ENCODE data around the gene DSTN.

DSTN gene

DNA sequence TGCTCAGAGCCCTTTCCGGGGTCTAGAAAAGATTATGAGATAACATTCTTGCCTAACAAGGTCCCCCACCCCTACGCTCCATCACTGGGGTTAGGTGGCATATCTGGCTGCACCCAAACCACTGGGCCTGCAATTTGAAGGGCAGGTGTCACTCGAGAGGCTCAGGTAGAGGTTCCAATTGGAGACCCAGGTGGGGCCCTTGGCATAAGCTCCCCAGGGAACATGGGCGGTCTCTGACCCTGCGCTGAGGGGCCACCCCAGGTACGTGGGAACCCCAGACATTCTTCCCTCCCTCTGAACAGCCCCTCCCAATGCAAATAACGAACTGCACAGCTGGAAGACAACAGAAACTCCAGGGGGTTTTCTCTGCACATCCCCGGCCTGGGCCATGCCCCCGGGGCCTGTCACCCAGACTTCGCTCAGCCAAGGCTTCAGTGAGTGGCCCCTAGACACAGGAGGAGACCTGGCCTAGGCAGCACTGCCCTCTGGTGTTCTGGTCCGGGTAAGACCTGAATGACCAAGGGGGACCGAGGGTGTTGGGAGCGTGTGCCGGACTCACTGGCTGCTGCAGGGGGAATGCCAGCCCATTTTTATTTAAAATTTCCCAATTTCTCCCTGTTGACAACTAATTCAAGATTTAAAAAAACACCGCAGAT is 47.5 kb downstream of the DSTN start:
- Histone ChIP-seq H3K4me3 (ENCODE audit: low read length) (no peak overlapping the region), H3K9me3 (ENCODE audit: control insufficient read depth, low read length) (no peaks in the 10 kb centered on the region), H3K9ac (ENCODE audit: low read length) (no peak overlapping the region), H3K27me3 (ENCODE audit: control insufficient read depth, insufficient read depth, low read length) (no peaks in the 10 kb centered on the region), H3K4me1 (ENCODE audit: control insufficient read depth, insufficient read depth, low read length) (peaks cover 61% of the 10 kb centered on the region), H3K36me3 (ENCODE audit: control insufficient read depth, insufficient read depth, low read length) (peaks cover 32% of the 10 kb centered on the region)

DNA sequence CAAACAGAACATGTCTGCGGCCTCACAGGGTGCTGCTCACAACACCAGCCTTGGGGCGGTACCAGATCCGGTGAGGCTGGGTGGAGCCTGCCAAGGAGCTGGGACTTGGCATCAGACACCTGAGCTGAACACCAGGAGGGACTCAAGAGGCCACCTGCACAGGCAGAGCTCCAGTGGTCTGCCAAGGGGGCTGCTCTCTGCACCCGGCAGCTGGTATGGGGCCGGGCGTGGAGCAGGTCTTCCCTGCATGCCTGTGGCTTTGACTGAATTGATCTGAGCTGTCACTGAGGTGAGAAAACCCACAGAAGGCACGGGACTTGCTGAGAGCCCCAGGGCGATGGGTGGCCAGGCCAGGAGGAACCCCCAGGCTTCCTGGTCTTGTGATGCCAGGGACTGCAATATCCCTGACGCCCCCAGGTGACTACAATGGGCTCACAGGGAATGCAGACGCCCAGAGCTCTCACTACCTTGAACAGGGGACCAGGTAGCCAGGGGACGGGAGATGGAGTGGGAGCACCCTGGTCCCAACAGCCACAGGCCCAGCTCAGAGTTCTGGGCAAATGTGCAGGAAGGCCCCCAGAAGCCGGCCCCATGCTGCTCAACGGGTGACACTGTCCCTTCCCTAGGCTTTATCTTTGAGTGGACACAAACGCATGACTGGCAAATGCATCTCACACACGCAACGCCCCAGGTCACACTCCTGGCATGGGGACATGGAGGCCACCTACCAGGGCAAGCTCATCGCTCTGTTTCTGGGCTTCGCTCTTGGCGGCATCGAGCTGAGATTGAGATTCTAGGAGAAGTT is 48.2 kb downstream of the DSTN start:
- no peak overlapping the region for H3K4me3 ChIP-seq (ENCODE audit: low read length)
- no peaks in the 10 kb centered on the region for H3K27me3 ChIP-seq (ENCODE audit: control insufficient read depth, insufficient read depth, low read length)
- peaks cover 40% of the 10 kb centered on the region for H3K36me3 ChIP-seq (ENCODE audit: control insufficient read depth, insufficient read depth, low read length)

DNA sequence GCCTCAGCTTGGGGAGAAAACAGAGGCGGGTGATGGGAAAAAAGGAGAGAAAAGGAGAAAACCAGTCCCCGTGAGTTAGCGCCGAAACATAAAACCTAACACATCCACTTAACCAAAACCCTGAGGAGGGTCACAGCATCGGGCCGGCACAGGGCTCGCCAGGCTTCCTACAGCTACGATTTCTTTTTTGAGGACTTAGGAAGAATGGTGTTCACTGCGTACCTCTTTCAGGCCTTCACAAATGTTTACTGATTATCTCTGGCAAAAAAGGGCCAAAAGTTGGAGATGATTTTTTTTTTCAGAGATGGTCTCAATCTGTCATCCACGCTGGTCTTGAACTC is 48.8 kb downstream of the DSTN start:
- no peak overlapping the region for H3K4me3 ChIP-seq (ENCODE audit: low read length)
- no peak overlapping the region for H3K9ac ChIP-seq (ENCODE audit: low read length)
- H3K9me3 ChIP-seq (ENCODE audit: control insufficient read depth, low read length), result no peaks in the 10 kb centered on the region
- H3K4me1 ChIP-seq (ENCODE audit: control insufficient read depth, insufficient read depth, low read length), result peaks cover 49% of the 10 kb centered on the region
- no peaks in the 10 kb centered on the region for H3K27me3 ChIP-seq (ENCODE audit: control insufficient read depth, insufficient read depth, low read length)
- peaks cover 43% of the 10 kb centered on the region for H3K36me3 ChIP-seq (ENCODE audit: control insufficient read depth, insufficient read depth, low read length)

More for the DNA sequence above, 48.2 kb downstream of the DSTN start:
- Histone ChIP-seq H3K9me3 (ENCODE audit: control insufficient read depth, low read length) (no peaks in the 10 kb centered on the region), H3K9ac (ENCODE audit: low read length) (no peak overlapping the region), H3K4me1 (ENCODE audit: control insufficient read depth, insufficient read depth, low read length) (peaks cover 54% of the 10 kb centered on the region)

DNA sequence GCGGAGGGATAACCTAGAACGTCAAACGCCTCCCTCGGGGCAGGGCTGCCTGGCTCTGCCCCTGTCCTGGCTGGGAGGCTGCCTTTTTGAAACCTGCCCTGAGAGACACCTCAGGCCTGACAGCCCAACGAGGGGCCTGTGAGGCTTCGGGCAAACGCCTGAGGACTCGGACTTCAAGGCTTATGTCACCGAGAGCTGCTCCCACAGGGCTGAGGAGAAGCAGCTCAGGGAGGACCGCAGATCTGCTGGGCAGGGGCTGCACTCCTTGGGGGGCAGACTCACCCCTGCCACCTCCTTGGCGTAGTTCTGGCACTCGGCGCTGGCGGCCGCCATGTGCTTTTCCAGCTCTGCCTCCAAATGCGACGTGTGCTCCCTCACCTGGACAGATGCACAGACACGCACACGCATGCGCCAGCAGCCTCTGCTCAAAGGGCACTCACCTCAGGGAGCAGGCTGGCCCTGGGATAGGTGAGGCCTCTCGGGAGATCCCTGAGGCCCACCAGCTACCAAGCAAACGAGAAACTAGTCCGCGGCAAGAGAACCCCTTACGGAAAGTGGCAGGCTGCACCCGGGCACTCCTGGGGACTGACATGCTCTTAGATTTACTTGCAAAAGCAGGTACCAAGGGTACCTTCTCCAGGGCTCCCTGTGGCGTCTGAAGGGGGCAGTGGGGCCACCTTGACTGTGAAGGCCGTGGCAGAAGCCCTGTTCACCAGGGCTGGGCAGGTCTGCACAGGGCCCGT is 49.6 kb downstream of the DSTN start:
- Histone ChIP-seq H3K4me1 (ENCODE audit: control insufficient read depth, insufficient read depth, low read length) (peaks cover 42% of the 10 kb centered on the region), H3K27me3 (ENCODE audit: control insufficient read depth, insufficient read depth, low read length) (no peaks in the 10 kb centered on the region)

DNA sequence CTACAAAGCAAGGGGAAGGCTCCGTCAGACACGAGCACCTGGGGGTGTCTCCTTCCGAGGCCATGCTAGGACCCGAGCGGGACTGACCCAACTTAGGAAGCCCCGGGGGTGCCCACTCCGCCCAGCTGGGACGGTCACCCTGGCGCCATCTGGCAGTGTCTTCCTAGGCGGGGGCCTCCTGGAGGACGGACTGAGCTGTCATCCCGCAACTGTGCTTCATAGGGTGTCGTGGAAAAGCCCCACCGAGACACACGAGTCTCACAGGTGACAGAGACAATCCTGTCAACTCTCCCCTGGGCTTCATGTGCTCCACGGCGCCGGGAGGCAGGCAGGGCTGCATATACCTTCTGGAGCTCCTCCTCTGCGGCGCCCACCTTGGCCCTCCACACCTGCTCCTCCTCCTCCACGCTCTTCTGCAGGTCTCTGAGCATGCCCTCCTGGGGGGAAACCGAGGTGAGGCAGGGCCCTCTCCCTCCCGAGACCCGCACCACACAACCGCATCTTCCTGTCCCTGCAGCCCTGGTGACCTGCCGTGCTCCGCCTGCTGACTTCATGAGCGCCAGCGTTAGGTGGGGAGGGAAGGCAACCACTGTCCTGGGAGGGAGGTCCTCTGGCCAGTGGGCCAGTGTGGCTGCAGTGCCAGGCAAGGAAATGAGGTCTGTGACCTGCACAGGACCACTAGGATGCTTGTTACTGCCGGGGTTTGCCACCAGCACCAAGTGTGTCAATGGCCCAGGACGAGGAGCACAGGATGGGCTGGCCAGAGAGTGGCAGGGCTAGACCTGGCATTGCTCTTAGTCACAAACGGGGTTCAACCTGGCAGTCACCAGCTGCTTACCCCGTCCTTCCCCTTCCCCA is 50.7 kb downstream of the DSTN start:
- Histone ChIP-seq H3K27me3 (ENCODE audit: control insufficient read depth, insufficient read depth, low read length) (no peaks in the 10 kb centered on the region), H3K9me3 (ENCODE audit: control insufficient read depth, low read length) (no peaks in the 10 kb centered on the region), H3K4me1 (ENCODE audit: control insufficient read depth, insufficient read depth, low read length) (peaks cover 42% of the 10 kb centered on the region), H3K4me3 (ENCODE audit: low read length) (no peak overlapping the region), H3K36me3 (ENCODE audit: control insufficient read depth, insufficient read depth, low read length) (peaks cover 59% of the 10 kb centered on the region), H3K9ac (ENCODE audit: low read length) (no peak overlapping the region)

More for the DNA sequence above, 49.6 kb downstream of the DSTN start:
- Histone ChIP-seq H3K9ac (ENCODE audit: low read length) (no peak overlapping the region), H3K4me3 (ENCODE audit: low read length) (no peak overlapping the region), H3K9me3 (ENCODE audit: control insufficient read depth, low read length) (no peaks in the 10 kb centered on the region), H3K36me3 (ENCODE audit: control insufficient read depth, insufficient read depth, low read length) (peaks cover 52% of the 10 kb centered on the region)

DNA sequence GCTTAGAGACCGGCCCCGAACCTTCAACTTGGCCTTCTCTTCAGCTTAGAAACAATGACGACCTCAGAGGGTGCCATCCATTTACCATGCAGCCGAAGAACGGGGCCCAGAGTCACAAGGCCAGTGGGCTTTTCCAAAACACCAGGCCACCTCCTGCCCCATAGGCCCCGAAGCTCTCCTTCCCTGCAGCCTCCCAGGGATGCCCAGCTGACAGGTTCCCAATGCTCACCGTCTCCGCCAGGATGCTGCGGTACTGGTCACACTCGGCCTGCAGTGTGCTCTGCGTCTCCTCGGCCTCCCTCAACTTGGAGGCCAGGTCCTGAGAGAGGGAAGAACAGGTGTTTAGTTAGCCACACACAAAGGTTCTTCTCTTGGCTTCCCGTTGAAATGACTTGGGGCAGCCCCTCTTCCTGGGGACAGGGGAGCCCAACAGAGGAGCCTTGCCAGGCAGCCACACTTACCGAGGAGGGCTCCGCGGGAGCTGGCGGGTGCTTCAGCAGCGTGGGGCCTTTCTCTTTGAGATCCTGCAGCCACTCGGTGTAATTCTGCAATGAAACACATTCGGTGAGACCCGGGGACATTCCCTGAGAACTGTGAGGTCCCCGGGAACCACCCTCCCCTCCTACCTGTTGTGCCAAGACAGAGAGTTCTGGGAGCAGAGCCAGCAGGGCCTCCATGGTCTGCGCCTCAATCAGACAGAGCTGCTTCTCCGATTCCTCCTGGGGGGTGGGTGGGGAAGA is 51.5 kb downstream of the DSTN start:
- Histone ChIP-seq H3K9ac (ENCODE audit: low read length) (no peak overlapping the region), H3K4me1 (ENCODE audit: control insufficient read depth, insufficient read depth, low read length) (peaks cover 42% of the 10 kb centered on the region), H3K36me3 (ENCODE audit: control insufficient read depth, insufficient read depth, low read length) (peaks cover 54% of the 10 kb centered on the region), H3K4me3 (ENCODE audit: low read length) (no peak overlapping the region), H3K27me3 (ENCODE audit: control insufficient read depth, insufficient read depth, low read length) (no peaks in the 10 kb centered on the region), H3K9me3 (ENCODE audit: control insufficient read depth, low read length) (no peaks in the 10 kb centered on the region)

DNA sequence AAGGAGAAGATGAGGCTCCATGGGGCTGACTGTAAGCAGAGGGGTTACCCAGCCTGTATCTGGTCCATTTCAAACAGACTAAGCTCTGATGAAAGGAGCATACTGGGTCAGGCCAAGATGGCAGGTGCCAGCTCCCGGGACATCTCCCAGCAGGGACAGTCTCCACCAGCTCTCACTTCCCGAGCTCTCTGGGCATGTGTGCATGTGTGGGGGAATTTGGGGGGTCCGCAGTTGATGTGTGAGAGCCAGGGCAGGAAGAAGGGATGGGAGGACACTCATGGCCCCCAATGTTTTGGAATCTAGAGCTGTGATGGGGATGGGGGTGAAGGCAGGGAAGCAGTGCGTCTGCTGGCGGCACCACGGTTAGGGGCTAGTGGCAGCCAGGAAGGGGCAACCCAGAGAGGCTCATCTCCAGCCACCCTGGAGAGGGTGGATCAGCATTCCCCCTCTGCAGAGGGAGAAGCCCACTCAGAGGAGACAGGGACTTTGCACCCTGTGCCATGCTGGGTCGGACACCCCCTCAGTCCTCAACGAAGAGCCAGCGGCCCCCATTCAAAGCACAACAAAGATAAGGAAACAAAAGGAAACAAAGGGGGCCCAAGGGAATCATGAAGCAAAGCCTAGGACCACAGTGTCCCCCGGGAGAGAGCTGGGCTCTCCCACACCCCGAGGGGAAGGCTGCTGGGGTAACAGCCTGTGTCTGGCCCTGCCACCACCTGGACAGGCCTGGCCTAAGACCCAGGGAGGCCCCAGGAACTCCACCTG is 52.4 kb downstream of the DSTN start:
- Histone ChIP-seq H3K4me3 (ENCODE audit: low read length) (no peak overlapping the region), H3K9ac (ENCODE audit: low read length) (no peak overlapping the region), H3K4me1 (ENCODE audit: control insufficient read depth, insufficient read depth, low read length) (peaks cover 41% of the 10 kb centered on the region), H3K9me3 (ENCODE audit: control insufficient read depth, low read length) (no peaks in the 10 kb centered on the region), H3K36me3 (ENCODE audit: control insufficient read depth, insufficient read depth, low read length) (peaks cover 48% of the 10 kb centered on the region), H3K27me3 (ENCODE audit: control insufficient read depth, insufficient read depth, low read length) (no peaks in the 10 kb centered on the region)

DNA sequence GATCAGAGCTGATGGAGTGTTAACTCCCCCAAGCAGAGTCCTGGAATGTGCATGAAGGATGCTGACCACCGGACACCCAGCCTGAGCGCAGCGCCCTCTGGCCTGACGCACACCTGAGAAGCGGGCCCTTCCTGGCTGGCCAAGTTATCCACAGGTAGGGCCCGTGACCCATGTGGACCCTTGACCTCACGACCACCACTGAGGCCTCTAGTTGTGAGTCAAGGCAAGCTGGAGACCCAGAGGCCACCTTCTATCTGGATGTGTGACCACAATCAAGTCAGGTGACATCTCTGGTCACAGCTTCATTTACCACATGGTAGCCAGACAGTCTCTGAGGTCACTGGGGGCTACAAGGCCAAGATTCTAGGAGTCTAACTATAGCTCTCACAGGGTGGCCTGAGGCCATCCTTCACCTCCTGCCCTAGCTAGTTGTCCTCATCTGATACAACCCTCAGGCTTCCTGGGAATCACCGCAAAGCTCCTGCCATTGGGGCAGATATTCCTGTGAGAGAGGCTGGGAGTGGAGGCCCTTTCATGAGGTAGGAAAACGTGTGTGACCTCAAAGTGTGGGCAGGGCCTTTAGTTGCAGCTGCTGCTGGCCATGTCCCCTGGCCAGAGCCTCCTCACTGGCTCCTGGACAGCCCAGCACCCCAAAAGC is 53.1 kb downstream of the DSTN start:
- H3K36me3 ChIP-seq (ENCODE audit: control insufficient read depth, insufficient read depth, low read length), result peaks cover 51% of the 10 kb centered on the region

DNA sequence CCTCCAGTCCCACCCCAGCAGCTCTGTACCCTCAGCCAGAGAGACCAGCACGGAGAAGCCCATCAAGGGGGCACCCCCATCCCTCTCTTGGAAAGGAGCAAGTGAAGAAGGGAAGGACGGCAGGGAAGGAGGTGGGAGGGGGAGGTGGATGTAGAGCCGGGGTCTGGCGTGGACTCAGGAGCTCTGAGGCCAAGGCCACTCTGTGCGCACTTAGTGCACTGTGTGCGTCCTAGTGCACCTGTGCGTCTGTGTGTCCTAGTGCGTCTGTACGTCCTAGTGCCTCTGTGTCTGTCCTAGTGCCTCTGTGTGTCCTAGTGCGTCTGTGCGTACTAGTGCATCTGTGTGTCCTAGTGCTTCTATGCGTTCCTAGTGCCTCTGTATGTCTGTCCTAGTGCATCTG is 54.2 kb downstream of the DSTN start:
- Histone ChIP-seq H3K36me3 (ENCODE audit: control insufficient read depth, insufficient read depth, low read length) (peaks cover 50% of the 10 kb centered on the region), H3K9me3 (ENCODE audit: control insufficient read depth, low read length) (no peaks in the 10 kb centered on the region), H3K9ac (ENCODE audit: low read length) (no peak overlapping the region), H3K4me3 (ENCODE audit: low read length) (no peak overlapping the region), H3K4me1 (ENCODE audit: control insufficient read depth, insufficient read depth, low read length) (peaks cover 46% of the 10 kb centered on the region), H3K27me3 (ENCODE audit: control insufficient read depth, insufficient read depth, low read length) (no peaks in the 10 kb centered on the region)

More for the DNA sequence above, 53.1 kb downstream of the DSTN start:
- H3K4me1 ChIP-seq (ENCODE audit: control insufficient read depth, insufficient read depth, low read length), result peaks cover 41% of the 10 kb centered on the region
- no peaks in the 10 kb centered on the region for H3K9me3 ChIP-seq (ENCODE audit: control insufficient read depth, low read length)
- H3K9ac ChIP-seq (ENCODE audit: low read length), result no peak overlapping the region
- H3K27me3 ChIP-seq (ENCODE audit: control insufficient read depth, insufficient read depth, low read length), result no peaks in the 10 kb centered on the region
- H3K4me3 ChIP-seq (ENCODE audit: low read length), result no peak overlapping the region

DNA sequence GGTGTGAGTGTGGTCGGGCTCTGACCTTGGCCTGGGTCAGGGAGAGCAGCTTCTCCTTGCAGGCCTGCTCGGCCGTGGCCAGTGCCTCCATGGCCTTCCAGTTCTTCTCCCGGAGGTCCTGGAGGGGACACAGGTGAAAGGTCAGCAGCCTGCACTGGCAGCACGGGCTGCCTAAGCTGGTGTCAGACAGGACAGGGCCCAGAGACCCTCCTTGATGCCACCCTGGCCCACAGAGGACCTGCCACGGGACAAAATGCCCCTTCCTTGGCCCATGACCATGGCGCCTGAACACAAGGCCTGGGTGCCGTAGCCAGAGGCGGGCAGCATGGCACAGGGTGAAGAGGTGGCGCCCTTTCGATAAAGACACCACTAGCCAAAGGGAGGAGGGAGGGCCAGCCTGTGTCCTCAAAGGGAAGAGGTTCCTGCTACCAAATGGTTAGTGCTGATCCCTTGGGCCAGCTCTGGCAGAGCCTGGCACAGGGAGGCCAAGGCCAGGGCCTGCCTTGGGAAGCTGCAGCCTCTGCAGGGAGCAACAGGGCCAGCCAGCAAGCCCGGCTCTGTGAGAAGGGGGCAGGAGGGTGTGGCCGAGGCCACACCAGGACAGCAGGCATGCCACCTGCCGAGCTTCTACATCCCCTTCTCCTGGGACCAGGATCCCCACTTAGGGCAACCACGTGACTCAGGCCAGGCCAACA is 54.8 kb downstream of the DSTN start:
- Histone ChIP-seq H3K4me1 (ENCODE audit: control insufficient read depth, insufficient read depth, low read length) (peaks cover 52% of the 10 kb centered on the region), H3K4me3 (ENCODE audit: low read length) (no peak overlapping the region), H3K27me3 (ENCODE audit: control insufficient read depth, insufficient read depth, low read length) (no peaks in the 10 kb centered on the region), H3K36me3 (ENCODE audit: control insufficient read depth, insufficient read depth, low read length) (peaks cover 45% of the 10 kb centered on the region), H3K9ac (ENCODE audit: low read length) (no peak overlapping the region), H3K9me3 (ENCODE audit: control insufficient read depth, low read length) (no peaks in the 10 kb centered on the region)

All from mucosa of stomach (tissue), 1 donor.